GM20431 (cell line): ENCODE data around the gene NOL9.
"Not testable (repeated sequence)": the region's sequence is repeated elsewhere in the genome, so short reads cannot be mapped to it uniquely, and the experiment has no call there.

Experiments used
- in situ Hi-C: fragments of 300-500 bp; cut with MseI, MboI; formaldehyde crosslinking; loops from one replicate; pipeline ENCODE4 v1.15.0; 2020; ENCODE audit warnings: low sequenced_read_pairs; ENCODE audit not compliant: unreplicated experiment

NOL9 gene

DNA sequence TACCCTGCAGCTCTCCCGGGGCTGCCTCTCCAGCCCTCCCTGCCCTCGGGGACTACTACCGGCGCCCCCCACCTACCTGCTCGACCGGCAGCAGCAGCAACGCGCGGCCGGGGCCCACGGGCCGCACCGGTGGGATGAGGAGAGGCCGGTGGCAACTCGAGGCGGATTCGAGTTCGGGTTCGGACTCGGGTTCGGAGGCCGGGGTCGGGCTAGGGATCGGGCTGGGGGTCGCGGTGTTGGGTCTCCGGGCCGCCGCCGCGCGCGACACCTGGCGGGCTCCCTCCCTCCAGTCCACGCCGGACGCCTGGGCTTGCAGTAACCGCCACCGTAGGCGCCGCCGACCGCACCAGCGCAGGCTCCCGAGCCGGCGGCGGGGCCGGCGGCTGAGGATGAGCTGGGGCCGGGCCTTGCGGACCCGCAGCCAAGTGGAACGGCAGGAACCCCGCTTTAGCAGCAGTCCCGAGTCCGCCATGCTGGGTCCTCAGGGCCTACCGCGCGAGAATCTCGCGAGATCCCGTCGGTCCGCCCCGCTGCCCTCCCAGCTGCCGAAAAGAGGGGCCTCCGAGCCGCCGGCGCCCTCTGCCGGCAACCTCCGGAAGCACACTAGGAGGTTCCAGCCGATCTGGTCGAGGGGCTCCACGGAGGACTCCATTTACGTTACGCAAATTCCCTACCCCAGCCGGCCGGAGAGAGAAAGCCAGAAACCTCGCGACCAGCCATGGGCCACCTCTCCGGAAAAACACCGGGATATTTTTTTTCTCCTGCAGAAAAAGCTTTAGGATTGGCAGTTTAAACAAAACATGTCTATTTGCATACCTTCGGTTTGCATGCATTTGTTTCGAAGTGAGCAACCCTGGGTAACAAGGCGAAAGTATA, at the start of gene NOL9:
Gene NOL9 (minus strand): TSS at position 483 of the 876 bp plus-strand sequence. CDS start 11 bp downstream, at position 472.
- in situ Hi-C loops: no loop called here

- in situ Hi-C loops: no loop called here
These were observed 49.1 kb upstream of the NOL9 start for GRCh38 chr1:6603238-6603914.

GRCh38 chr1:6602669-6603237, 48.4 kb upstream of the NOL9 start, which contains the start of gene KLHL21:
KLHL21 (minus strand) TSS chr1:6602869; CDS start chr1:6602817, 52 bp downstream.
- in situ Hi-C loops: no loop called here

DNA sequence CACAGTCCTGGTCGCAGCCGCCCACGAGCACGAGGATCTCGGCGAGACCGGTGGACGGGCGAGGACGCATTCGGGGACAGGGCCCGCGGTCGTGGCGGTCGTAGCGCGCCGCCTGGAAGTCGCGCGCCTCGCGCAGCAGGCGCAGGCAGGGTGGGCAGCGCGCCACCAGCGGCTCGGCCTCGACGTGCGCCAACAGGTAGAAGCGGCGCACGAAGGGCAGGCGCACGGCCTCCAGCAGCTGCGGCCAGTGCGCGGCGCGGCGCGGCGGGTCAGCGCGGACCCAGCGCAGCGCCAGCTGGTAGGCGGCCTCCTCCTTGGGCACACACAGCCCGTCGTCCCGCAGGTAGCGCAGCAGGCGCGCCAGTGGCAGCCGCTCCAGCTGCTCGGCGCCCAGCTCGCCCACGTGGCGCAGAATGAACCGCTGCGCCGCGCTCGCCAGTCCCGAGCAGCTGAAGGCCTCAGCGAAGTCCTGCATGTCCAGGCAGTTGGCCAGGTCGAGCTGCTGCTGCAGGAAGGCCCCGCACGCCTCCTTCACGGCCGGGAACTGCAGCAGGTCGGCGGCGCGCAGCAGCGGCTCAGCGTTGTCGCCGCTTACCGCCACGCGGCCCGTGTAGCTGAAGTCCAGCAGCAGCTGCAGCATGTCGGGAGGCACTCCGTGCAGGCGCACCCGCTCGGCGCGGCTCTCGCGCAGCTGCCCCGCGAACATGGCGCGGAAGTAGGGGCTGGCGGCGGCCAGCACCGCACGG, 47.8 kb upstream of the NOL9 start:
- in situ Hi-C loops: no loop called here

- in situ Hi-C loops: no loop called here
These were observed 47.0 kb upstream of the NOL9 start for GRCh38 chr1:6601049-6601922.

GRCh38 chr1:6600410-6601048, 46.2 kb upstream of the NOL9 start:
- in situ Hi-C loops: no loop called here

- in situ Hi-C loops: not testable (repeated sequence)
These were observed 45.7 kb upstream of the NOL9 start for GRCh38 chr1:6599991-6600390.

DNA sequence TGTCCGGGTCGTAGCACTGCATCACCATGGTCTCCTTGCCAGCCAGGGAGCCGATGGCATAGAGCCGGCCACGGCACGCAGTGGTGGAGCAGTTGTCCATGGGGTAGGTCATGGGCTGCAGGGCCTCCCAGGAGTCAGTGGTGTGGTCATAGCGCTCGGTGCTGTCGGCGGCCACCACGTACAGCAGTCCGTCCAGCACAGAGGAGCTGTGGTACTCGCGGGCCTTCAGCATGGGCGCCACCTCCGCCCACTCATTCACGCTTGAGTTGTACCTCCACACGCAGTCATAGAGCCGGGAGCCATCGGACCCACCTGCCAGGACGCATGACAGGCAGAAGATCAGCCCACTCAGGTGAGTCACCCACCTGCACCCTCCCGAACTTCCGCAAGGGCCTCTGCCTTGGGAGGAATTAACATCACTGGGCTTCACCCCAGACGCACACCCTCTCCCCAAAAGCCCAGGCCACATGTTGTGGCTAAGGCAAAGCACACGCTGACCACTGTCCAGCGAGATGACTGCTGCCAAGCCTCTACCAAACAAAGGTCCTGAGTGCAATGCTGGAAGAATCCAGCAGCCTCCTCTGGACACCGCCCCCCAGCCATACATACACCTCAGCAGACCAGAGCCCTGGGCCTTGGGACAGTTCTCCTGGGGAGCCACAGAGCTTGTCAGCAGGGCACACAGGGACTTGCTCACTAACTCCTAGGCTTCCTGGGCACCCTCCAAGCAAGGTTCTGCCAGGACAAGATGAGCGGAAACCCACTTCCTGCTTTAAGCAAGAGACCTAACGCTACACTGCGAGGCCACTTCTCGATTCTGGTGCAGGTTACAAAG, 45.0 kb upstream of the NOL9 start:
- in situ Hi-C loops: no loop called here

- in situ Hi-C loops: no loop called here
These were observed 43.4 kb upstream of the NOL9 start for GRCh38 chr1:6597777-6598131.

DNA sequence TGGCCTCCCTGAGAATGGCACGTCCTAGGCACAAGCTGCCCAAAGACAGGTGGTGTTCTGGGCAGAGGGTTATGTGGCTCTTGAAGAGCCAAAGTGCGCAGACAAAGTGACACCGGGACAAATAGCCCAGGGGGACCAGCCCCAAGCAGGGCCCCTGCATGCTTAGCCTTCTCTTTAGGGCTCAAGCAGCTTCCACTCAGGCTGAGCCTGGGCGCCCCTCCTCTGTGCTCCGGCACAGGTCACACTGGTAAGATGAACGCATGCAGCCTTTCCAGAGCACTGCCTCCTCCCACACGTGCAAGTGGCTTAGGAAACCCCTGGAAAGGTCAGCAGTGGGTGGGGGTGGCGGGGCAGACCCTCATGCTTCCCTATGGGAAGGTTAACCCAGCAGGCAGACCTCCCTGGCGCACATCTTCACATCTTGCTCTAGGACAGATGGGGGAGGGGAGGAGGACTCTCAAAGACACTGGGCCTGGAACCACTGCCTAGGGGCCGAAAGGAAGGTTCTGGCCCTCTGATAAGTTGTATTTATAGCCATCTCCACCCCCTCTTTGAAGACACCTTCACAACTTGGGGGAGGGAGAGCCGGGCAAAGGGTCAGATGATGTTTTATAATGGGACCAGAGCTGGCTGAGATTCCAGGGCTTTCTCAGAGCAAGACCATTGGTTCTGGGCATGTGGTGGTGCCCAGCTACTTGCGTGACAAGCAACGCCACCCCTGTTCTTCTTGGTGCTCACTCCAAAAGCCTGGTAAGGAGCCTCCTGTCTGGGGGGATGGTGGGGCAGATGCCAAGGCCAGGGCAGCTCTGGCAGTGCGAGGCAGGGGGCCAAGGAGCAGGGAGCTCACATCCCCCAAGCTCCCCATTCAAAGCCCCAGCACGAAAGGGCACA, 42.8 kb upstream of the NOL9 start:
- in situ Hi-C loops: no loop called here

- in situ Hi-C loops: no loop called here
These were observed 42.0 kb upstream of the NOL9 start for GRCh38 chr1:6596351-6596750.

DNA sequence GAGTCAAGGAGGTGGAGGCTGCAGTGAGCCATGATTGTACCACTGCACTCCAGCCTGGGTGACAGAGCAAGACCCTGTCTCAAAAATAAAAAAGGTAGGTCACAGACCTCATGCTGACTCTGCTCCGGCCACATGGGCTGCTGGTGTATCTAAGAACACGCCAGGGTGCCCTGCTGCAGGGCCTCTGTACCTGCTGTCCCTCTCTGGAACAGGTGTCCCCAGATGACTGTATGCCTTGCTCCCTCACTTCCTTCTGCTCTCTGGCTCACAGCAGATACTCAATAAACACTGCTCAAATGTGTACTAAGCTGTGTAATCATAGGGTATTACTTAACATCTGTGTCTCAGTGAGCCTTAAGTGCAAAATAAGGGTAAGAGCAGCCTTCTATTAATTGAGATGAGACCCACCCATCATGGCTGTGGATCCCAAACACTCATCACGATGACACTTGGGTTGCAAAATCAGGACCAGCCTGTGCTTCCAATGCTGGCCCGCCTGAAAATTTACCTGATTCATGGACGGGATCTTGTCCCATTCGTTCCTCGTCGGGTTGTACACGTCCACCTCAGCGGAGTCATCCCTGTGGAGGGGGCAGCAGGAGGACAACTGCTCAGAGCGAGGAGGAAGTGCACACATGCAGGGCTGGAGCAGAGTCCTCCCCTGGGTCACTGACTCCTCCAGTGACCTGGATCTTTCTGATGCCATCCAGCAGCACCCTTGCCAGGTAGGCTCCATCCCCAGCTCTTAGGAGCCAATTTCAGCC, 40.8 kb upstream of the NOL9 start:
- in situ Hi-C loops: no loop called here

GRCh38 chr1:6593810-6594209, 39.5 kb upstream of the NOL9 start:
- in situ Hi-C loops: no loop called here

DNA sequence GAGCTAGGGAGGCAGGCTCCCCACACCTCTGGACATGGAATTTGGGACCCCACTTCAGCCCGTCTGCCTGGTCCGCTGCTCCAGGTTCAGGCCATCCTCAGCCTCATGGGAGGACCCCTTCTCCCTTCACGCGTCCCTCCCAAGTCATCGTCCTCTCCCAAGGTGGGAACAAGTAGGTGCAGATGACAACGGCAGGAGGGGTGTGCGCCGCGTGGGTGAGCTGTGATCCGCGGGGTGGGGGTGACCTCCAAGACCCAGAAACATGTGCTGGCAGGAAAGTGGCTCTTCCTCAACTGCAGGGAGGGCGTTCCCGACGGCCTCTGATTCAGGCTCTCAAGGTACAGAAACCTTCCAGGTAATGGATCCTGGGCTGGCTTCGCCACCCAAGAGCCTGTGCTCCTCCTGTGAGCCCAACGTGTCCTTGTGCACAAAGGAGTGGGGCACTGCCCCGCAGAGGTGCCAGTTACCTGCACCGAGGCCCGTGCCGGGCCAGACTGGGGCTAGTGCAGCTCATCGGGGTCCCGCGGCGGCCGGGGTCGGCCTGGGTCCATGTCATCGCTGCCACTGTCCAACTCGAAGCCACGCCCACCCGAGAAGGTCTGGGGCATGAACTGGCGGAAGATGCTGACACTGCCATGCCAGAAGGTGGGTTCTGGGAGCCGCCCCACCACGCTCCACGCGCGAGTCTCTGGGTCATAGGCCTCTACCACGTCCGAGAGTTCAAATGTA, 38.7 kb upstream of the NOL9 start:
- in situ Hi-C loops: no loop called here

DNA sequence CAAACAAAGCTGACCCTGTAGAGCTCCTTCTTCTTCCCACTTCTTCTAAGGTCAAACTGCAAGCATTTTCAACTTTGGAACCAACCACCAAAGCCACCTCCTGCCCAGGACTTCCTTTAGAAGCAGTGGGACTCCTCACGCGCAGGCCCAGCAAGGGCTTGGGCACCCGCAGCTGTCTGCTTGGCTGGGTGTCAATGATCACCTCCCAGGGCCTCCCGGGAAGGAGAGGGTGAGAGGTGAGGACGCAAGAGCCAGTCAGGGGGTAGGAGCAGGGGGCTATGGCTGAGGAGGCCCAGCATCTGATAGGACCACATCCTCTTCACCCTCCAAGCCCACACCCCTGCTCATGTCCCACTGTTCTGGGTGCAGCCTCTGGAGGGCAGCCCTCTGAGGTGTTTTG, 38.1 kb upstream of the NOL9 start:
- in situ Hi-C loops: no loop called here

DNA sequence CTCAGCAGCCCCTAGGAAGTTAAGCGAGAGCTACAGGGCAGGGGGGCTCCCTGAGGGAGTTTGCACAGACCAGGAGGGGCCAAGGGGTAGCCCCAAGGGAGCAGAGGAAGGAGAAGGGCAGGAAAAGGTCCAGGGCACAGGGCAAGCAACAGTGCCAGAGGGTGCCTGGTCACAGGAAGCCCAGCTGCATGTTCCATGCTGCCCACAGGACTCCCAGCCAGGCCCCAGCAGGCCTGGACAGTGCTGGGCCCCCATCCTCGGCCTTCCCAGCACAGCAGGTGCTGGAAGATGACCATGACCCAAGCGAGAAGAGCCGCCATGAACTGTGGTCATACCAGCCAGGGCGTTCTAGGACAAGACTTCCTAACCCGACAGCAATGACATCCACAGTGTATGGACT, 37.3 kb upstream of the NOL9 start:
- in situ Hi-C loops: no loop called here
